ENCODE measurements around the gene MYO1B. TPM values are rescaled to one million over a fixed set of nuclear protein-coding genes. Genes with fewer than 3 reads are reported as not detected.

The MYO1B gene
- total RNA-seq, 1 experiment from 2014 or later = 43.6 TPM

DNA sequence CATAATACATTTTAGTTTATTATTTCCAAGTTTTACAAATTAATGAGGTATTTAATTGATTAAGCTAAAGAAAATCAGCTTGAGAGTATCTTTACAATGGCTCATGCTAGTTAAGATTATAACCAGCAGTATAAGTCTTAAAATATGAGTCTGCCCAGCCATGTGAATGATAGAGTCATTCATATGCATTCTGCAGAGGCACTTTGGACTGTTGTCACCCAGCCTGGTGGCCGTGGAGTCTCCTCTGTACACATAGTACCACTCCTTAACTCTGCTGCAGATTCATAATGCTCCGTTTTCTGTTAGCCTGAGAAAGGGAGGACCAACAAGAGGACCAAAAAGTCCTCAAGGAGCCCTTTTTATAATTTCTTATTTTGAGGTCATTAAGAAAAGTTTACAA lies 148.8 kb downstream of the MYO1B start (continued):
- TF ChIP-seq, protein P1, sequence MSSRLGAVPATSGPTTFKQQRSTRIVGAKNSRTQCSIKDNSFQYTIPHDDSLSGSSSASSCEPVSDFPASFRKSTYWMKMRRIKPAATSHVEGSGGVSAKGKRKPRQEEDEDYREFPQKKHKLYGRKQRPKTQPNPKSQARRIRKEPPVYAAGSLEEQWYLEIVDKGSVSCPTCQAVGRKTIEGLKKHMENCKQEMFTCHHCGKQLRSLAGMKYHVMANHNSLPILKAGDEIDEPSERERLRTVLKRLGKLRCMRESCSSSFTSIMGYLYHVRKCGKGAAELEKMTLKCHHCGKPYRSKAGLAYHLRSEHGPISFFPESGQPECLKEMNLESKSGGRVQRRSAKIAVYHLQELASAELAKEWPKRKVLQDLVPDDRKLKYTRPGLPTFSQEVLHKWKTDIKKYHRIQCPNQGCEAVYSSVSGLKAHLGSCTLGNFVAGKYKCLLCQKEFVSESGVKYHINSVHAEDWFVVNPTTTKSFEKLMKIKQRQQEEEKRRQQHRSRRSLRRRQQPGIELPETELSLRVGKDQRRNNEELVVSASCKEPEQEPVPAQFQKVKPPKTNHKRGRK (CRISPR knock-in tag; IDR thresholded peaks at IDR 0.05; ENCODE audit: borderline replicate concordance) = no peak
- TF ChIP-seq ZNF121 (CRISPR knock-in tag; IDR thresholded peaks at IDR 0.05) (no peak), ZNF138 (CRISPR knock-in tag; conservative IDR thresholded peaks at IDR 0.05) (no peak), NFYB (CRISPR knock-in tag; conservative IDR thresholded peaks at IDR 0.05; ENCODE audit: low read depth) (no peak), ZNF425 (CRISPR knock-in tag; conservative IDR thresholded peaks at IDR 0.05) (no peak)
- TF ChIP-seq, protein P2, sequence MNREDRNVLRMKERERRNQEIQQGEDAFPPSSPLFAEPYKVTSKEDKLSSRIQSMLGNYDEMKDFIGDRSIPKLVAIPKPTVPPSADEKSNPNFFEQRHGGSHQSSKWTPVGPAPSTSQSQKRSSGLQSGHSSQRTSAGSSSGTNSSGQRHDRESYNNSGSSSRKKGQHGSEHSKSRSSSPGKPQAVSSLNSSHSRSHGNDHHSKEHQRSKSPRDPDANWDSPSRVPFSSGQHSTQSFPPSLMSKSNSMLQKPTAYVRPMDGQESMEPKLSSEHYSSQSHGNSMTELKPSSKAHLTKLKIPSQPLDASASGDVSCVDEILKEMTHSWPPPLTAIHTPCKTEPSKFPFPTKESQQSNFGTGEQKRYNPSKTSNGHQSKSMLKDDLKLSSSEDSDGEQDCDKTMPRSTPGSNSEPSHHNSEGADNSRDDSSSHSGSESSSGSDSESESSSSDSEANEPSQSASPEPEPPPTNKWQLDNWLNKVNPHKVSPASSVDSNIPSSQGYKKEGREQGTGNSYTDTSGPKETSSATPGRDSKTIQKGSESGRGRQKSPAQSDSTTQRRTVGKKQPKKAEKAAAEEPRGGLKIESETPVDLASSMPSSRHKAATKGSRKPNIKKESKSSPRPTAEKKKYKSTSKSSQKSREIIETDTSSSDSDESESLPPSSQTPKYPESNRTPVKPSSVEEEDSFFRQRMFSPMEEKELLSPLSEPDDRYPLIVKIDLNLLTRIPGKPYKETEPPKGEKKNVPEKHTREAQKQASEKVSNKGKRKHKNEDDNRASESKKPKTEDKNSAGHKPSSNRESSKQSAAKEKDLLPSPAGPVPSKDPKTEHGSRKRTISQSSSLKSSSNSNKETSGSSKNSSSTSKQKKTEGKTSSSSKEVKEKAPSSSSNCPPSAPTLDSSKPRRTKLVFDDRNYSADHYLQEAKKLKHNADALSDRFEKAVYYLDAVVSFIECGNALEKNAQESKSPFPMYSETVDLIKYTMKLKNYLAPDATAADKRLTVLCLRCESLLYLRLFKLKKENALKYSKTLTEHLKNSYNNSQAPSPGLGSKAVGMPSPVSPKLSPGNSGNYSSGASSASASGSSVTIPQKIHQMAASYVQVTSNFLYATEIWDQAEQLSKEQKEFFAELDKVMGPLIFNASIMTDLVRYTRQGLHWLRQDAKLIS (CRISPR knock-in tag; IDR thresholded peaks at IDR 0.05; ENCODE audit: borderline replicate concordance) = no peak
- TF ChIP-seq, protein P3, sequence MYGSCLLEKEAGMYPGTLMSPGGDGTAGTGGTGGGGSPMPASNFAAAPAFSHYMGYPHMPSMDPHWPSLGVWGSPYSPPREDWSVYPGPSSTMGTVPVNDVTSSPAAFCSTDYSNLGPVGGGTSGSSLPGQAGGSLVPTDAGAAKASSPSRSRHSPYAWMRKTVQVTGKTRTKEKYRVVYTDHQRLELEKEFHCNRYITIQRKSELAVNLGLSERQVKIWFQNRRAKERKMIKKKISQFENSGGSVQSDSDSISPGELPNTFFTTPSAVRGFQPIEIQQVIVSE (CRISPR knock-in tag; IDR thresholded peaks at IDR 0.05; ENCODE audit: borderline replicate concordance) = no peak

GRCh38 chr2:191396794-191397193 lies 151.6 kb downstream of the MYO1B start:
- TF ChIP-seq NR2C2 (CRISPR knock-in tag; IDR thresholded peaks at IDR 0.05) (no peak), HMGA2 (CRISPR knock-in tag; IDR thresholded peaks at IDR 0.05) (peak; percentile 63; the same call in 1 of the 2 replicates)
- Mint-ChIP-seq H3K4me3 (no peak overlapping the region), H3K9me3 (peaks cover 8% of the 10 kb centered on the region; the same call in 1 of the 2 replicates), H3K36me3 (peaks cover 79% of the 10 kb centered on the region), H3K27me3 (ENCODE audit: low read depth) (no peaks in the 10 kb centered on the region), H3K27ac (no peak overlapping the region), H3K4me1 (peaks cover 14% of the 10 kb centered on the region)
- CTCF ChIA-PET = no interaction called here
- POLR2A ChIA-PET = no interaction called here
- ATAC-seq (no peak), DNase-seq (ENCODE audit: low spot score) (no peak)

DNA sequence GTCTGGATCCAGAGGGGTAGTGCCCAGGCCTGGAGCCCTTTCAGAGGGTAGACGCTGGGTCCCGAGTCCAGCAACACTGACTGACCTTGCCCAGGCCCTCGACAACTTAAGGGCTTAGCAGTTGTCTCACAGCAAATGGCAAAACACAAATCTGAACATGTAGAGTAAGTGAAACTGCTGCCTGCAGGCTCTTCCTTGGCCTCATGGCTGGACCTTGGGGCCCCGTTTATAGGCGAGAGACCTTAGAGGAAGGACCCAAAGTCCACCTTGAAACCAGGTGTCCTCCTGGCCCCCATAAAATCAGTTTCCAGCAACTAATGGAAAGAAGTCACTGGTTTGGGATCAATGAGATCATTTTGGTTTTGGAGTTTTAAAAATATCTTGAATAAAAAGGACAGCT lies 154.4 kb downstream of the MYO1B start:
- H3K27me3 Mint-ChIP-seq (ENCODE audit: low read depth) = no peaks in the 10 kb centered on the region
- TF ChIP-seq FOXP4 (CRISPR knock-in tag; IDR thresholded peaks at IDR 0.05) = no peak
- no peak for TF ChIP-seq ZNF423 (CRISPR knock-in tag; IDR thresholded peaks at IDR 0.05)
- TF ChIP-seq ERG (CRISPR knock-in tag; IDR thresholded peaks at IDR 0.05) = no peak
- no peak for TF ChIP-seq CREM (CRISPR knock-in tag; IDR thresholded peaks at IDR 0.05)
- TF ChIP-seq, protein P4, sequence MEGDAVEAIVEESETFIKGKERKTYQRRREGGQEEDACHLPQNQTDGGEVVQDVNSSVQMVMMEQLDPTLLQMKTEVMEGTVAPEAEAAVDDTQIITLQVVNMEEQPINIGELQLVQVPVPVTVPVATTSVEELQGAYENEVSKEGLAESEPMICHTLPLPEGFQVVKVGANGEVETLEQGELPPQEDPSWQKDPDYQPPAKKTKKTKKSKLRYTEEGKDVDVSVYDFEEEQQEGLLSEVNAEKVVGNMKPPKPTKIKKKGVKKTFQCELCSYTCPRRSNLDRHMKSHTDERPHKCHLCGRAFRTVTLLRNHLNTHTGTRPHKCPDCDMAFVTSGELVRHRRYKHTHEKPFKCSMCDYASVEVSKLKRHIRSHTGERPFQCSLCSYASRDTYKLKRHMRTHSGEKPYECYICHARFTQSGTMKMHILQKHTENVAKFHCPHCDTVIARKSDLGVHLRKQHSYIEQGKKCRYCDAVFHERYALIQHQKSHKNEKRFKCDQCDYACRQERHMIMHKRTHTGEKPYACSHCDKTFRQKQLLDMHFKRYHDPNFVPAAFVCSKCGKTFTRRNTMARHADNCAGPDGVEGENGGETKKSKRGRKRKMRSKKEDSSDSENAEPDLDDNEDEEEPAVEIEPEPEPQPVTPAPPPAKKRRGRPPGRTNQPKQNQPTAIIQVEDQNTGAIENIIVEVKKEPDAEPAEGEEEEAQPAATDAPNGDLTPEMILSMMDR (IDR thresholded peaks at IDR 0.05) = no peak
- TF ChIP-seq ZSCAN18 (CRISPR knock-in tag; IDR thresholded peaks at IDR 0.05) = no peak
- no peak for TF ChIP-seq NFYB (CRISPR knock-in tag; conservative IDR thresholded peaks at IDR 0.05; ENCODE audit: low read depth)
- TF ChIP-seq TP53 (CRISPR knock-in tag; IDR thresholded peaks at IDR 0.05) = no peak

More for the DNA sequence above, 154.4 kb downstream of the MYO1B start:
- POLR2A ChIA-PET = no interaction called here
- no peak overlapping the region for H3K27ac Mint-ChIP-seq
- H3K4me1 Mint-ChIP-seq = peaks cover 14% of the 10 kb centered on the region
- peaks cover 8% of the 10 kb centered on the region; the same call in 1 of the 2 replicates for H3K9me3 Mint-ChIP-seq
- DNase-seq (ENCODE audit: low spot score) (no peak), ATAC-seq (no peak)
- H3K36me3 Mint-ChIP-seq = peaks cover 63% of the 10 kb centered on the region
- CTCF ChIA-PET = no interaction called here
- no peak overlapping the region for H3K4me3 Mint-ChIP-seq
